Mucosa of stomach (tissue), 1 donor: ENCODE measurements around the gene IRF7.
"Not testable (repeated sequence)": the region's sequence is repeated elsewhere in the genome, so short reads cannot be mapped to it uniquely, and the experiment has no call there.

Experiments
- H3K27me3 ChIP-seq: one replicate; pipeline ENCODE4 v1.7.0; 2013; ENCODE audit warnings: mild to moderate bottlenecking, low read length; ENCODE audit not compliant: control insufficient read depth, insufficient read depth
- H3K36me3 ChIP-seq: one replicate; pipeline ENCODE4 v1.7.0; 2013; ENCODE audit warnings: low read length; ENCODE audit not compliant: control insufficient read depth, insufficient read depth
- H3K4me1 ChIP-seq: one replicate; pipeline ENCODE4 v1.7.0; 2013; ENCODE audit warnings: mild to moderate bottlenecking, low read length; ENCODE audit not compliant: control insufficient read depth, insufficient read depth
- H3K4me3 ChIP-seq: one replicate; pipeline ENCODE4 v1.7.0; 2013; ENCODE audit warnings: low read length
- H3K9ac ChIP-seq: one replicate; pipeline ENCODE4 v1.7.0; 2013; ENCODE audit warnings: mild to moderate bottlenecking, low read length, moderate library complexity
- H3K9me3 ChIP-seq: one replicate; pipeline ENCODE4 v1.7.0; 2013; ENCODE audit warnings: mild to moderate bottlenecking, low read length, moderate library complexity; ENCODE audit not compliant: control insufficient read depth
- donor health status: Pancreatic carcinoma.

IRF7 gene

GRCh38 chr11:578276-579035 lies 37.3 kb downstream of the IRF7 start:
- peak overlapping the region; percentile 79 for H3K9ac ChIP-seq
- peaks cover 46% of the 10 kb centered on the region for H3K4me1 ChIP-seq
- peaks cover 7% of the 10 kb centered on the region for H3K27me3 ChIP-seq
- no peaks in the 10 kb centered on the region for H3K36me3 ChIP-seq
- no peaks in the 10 kb centered on the region for H3K9me3 ChIP-seq
- H3K4me3 ChIP-seq: peak overlapping the region; percentile 77

GRCh38 chr11:577611-577894 lies 38.2 kb downstream of the IRF7 start:
- Histone ChIP-seq H3K36me3 (no peaks in the 10 kb centered on the region), H3K4me3 (peak overlapping the region; percentile 77), H3K9ac (peak overlapping the region; percentile 79), H3K9me3 (no peaks in the 10 kb centered on the region), H3K4me1 (peaks cover 46% of the 10 kb centered on the region), H3K27me3 (peaks cover 7% of the 10 kb centered on the region)

GRCh38 chr11:576811-577610 lies 38.7 kb downstream of the IRF7 start:
- no peaks in the 10 kb centered on the region for H3K9me3 ChIP-seq
- H3K9ac ChIP-seq: peak overlapping the region; percentile 79
- H3K4me3 ChIP-seq: peak overlapping the region; percentile 77
- peaks cover 46% of the 10 kb centered on the region for H3K4me1 ChIP-seq
- H3K36me3 ChIP-seq: no peaks in the 10 kb centered on the region
- H3K27me3 ChIP-seq: peaks cover 7% of the 10 kb centered on the region

GRCh38 chr11:575996-576768 lies 39.6 kb downstream of the IRF7 start, which contains the start of gene PHRF1:
TSS of gene PHRF1 (plus strand) at chr11:576470. CDS start at chr11:581513, 5,043 bp downstream.
- Histone ChIP-seq H3K4me1 (peaks cover 46% of the 10 kb centered on the region), H3K36me3 (no peaks in the 10 kb centered on the region), H3K27me3 (peaks cover 7% of the 10 kb centered on the region), H3K9ac (peak within 1 kb of the TSS; percentile 84), H3K9me3 (no peaks in the 10 kb centered on the region), H3K4me3 (peak within 1 kb of the TSS; percentile 77)

- Histone ChIP-seq H3K36me3 (no peaks in the 10 kb centered on the region), H3K9me3 (no peaks in the 10 kb centered on the region), H3K4me3 (peak overlapping the region; percentile 19), H3K9ac (peak overlapping the region; percentile 55), H3K27me3 (peaks cover 7% of the 10 kb centered on the region), H3K4me1 (peaks cover 45% of the 10 kb centered on the region)
These were observed 40.3 kb downstream of the IRF7 start for GRCh38 chr11:575313-575995.

GRCh38 chr11:574632-575312 lies 41.0 kb downstream of the IRF7 start:
- peaks cover 39% of the 10 kb centered on the region for H3K4me1 ChIP-seq
- peak overlapping the region; percentile 19 for H3K4me3 ChIP-seq
- H3K9me3 ChIP-seq: no peaks in the 10 kb centered on the region
- peak overlapping the region; percentile 55 for H3K9ac ChIP-seq
- H3K36me3 ChIP-seq: no peaks in the 10 kb centered on the region
- H3K27me3 ChIP-seq: peaks cover 7% of the 10 kb centered on the region

GRCh38 chr11:574031-574570 lies 41.6 kb downstream of the IRF7 start:
- not testable (repeated sequence) for H3K9me3 ChIP-seq, H3K9ac ChIP-seq, H3K36me3 ChIP-seq, H3K4me3 ChIP-seq, H3K27me3 ChIP-seq
- H3K4me1 ChIP-seq: peaks cover 35% of the 10 kb centered on the region

GRCh38 chr11:573146-573759 lies 42.5 kb downstream of the IRF7 start:
- Histone ChIP-seq H3K4me3 (no peak overlapping the region), H3K4me1 (peaks cover 30% of the 10 kb centered on the region), H3K9ac (no peak overlapping the region), H3K36me3 (no peaks in the 10 kb centered on the region), H3K27me3 (peaks cover 7% of the 10 kb centered on the region), H3K9me3 (no peaks in the 10 kb centered on the region)

GRCh38 chr11:571802-572185 lies 44.0 kb downstream of the IRF7 start:
- Histone ChIP-seq H3K9ac (no peak overlapping the region), H3K4me3 (no peak overlapping the region), H3K36me3 (no peaks in the 10 kb centered on the region), H3K27me3 (peaks cover 7% of the 10 kb centered on the region), H3K9me3 (no peaks in the 10 kb centered on the region), H3K4me1 (peaks cover 30% of the 10 kb centered on the region)

- Histone ChIP-seq H3K36me3 (no peaks in the 10 kb centered on the region), H3K9ac (peak overlapping the region; percentile 88), H3K27me3 (no peaks in the 10 kb centered on the region), H3K9me3 (no peaks in the 10 kb centered on the region), H3K4me3 (peak overlapping the region; percentile 67), H3K4me1 (peaks cover 22% of the 10 kb centered on the region)
These were observed 46.4 kb downstream of the IRF7 start for GRCh38 chr11:569158-569885.
